Memory B cell (primary cell): ENCODE measurements around the gene RNF215.

Source experiments
- ATAC-seq: fragments of 150-1000 bp; cut with Tn5 transposase; 2 replicates; pipeline ENCODE4 v1.10.0; 2021; ENCODE audit warnings: low read depth, mild to moderate bottlenecking, moderate library complexity
- DNase-seq, 2 donors: peaks; one replicate each; pipeline ENCODE4 v3.0.0; 2022; ENCODE audit warnings: low spot score in 2 of 2
- H3K27ac Mint-ChIP-seq: one replicate; pipeline ENCODE4 v1.8.0; 2022; ENCODE audit warnings: mild to moderate bottlenecking, moderate library complexity, mixed read lengths
- H3K27me3 Mint-ChIP-seq: one replicate; pipeline ENCODE4 v1.8.0; 2022; ENCODE audit warnings: mixed read lengths
- H3K36me3 Mint-ChIP-seq: one replicate; pipeline ENCODE4 v1.8.0; 2022; ENCODE audit warnings: mild to moderate bottlenecking, mixed read lengths
- H3K4me1 Mint-ChIP-seq: one replicate; pipeline ENCODE4 v1.8.0; 2022; ENCODE audit warnings: mixed read lengths
- H3K4me3 Mint-ChIP-seq: one replicate; pipeline ENCODE4 v1.8.0; 2022; ENCODE audit warnings: mild to moderate bottlenecking, moderate library complexity, mixed read lengths
- H3K9me3 Mint-ChIP-seq: one replicate; pipeline ENCODE4 v1.8.0; 2022; ENCODE audit warnings: mixed read lengths

The RNF215 gene

DNA sequence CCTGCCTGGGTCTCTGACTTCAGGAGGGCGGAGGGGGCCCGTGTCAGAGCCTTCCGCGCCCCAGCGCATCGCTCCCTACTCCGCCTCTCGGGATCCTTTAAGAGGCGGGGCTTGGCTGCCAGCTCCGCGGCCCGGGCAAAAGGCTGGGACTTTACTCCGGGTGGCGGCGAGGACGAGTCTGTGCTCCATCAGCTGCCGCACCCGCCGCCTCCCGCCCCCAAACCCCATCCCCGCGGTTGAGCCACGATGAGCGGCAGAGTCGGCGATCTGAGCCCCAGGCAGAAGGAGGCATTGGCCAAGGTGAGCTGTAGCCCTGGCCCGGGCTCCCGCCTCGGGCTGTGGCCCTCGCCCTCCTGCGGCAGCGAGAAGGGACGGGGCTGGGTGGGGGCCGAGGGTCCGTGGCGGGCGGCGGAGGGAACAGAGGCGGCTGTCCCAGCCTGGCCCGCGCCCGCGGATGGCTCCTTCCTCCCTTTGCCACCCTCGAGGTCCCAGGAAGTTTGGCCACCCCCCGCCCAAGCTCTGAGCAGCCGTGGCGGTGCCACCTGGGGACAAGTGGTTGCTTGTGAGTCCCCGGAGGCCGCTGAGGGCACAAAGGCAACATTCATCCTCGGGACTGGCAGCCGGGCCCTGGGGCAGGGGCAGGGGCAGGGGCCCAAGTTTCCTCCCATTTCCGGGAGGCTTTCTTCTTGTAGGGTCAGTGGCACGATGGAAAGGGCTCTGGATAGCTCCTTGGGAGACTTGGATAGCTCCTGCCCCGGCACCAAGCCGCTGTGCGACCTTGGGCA lies 9.9 kb upstream of the RNF215 start, which contains the start of gene SEC14L2:
TSS of gene SEC14L2 (plus strand) at position 148 of the 785 bp plus-strand sequence. CDS start at position 247, 99 bp downstream.
- Mint-ChIP-seq H3K27ac (peak within 1 kb of the TSS; percentile 79), H3K4me3 (peak within 1 kb of the TSS; percentile 83), H3K36me3 (no peaks in the 10 kb centered on the region), H3K9me3 (no peaks in the 10 kb centered on the region), H3K27me3 (peaks cover 11% of the 10 kb centered on the region), H3K4me1 (peaks cover 16% of the 10 kb centered on the region)
- peak; percentile 16 to 38 for DNase-seq
- peak; percentile 66 for ATAC-seq

GRCh38 chr22:30393885-30394284 lies 6.7 kb upstream of the RNF215 start:
- no peak overlapping the region for H3K27ac Mint-ChIP-seq

DNA sequence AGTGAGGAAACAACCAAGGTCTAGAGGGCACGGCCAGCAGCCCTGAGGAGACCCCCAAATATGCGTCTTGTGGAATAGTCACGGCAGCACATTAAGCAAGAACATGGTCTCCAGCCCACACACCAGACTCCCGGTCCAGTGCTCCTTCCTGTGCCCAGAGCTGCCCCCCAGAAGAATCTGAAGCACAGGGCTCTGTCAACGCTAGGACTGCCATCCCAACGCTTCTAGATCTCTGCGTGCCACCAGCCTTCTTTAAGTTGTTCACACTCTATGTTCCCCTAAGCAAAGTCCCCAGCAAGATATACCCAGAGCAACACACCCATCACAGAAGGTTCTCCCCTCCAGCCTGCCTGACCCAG lies 6.1 kb upstream of the RNF215 start:
- no peak for ATAC-seq
- Mint-ChIP-seq H3K27me3 (peaks cover 6% of the 10 kb centered on the region), H3K9me3 (no peaks in the 10 kb centered on the region), H3K4me3 (no peak overlapping the region), H3K36me3 (no peaks in the 10 kb centered on the region), H3K4me1 (peaks cover 27% of the 10 kb centered on the region), H3K27ac (no peak overlapping the region)
- DNase-seq, result no peak

More at GRCh38 chr22:30393885-30394284, 6.7 kb upstream of the RNF215 start:
- H3K4me1 Mint-ChIP-seq, result peaks cover 27% of the 10 kb centered on the region
- ATAC-seq, result no peak
- no peaks in the 10 kb centered on the region for H3K9me3 Mint-ChIP-seq
- no peak overlapping the region for H3K4me3 Mint-ChIP-seq
- no peaks in the 10 kb centered on the region for H3K36me3 Mint-ChIP-seq
- H3K27me3 Mint-ChIP-seq, result peaks cover 10% of the 10 kb centered on the region
- DNase-seq, result no peak

DNA sequence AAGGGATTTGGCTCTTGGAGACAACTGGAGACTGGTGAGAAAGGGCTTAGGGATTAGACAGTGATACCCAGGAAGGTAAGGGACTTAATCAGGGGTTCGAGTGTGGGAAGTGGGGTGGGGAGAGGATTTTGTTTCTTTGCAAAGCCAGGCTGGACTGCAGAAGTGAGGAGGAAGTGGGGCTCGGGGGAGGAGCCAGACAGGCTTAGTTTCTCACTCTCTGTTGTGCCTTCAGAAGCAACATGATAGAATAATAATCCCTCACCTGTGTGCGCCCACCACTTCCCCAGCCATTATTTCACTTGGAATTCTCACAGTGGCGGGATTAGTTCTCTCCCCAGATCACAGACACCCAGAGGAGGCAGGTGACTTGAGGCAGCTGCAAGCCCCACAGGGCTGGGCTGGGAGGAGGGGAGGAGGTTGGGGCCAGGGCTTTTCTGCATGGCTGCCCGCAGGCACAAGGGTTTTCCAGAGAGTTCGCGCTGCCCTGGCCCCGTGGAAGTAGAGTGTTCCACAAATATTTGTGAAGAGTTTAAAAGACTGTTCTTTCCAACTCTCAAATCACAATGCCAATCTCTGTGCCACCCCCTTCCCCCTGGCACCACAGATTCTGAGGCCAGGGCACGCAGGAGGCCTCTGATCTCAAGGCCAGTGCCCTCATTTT lies 5.6 kb upstream of the RNF215 start:
- Mint-ChIP-seq H3K27me3 (peaks cover 6% of the 10 kb centered on the region), H3K36me3 (no peaks in the 10 kb centered on the region), H3K4me1 (peaks cover 24% of the 10 kb centered on the region), H3K9me3 (no peaks in the 10 kb centered on the region), H3K27ac (no peak overlapping the region), H3K4me3 (no peak overlapping the region)
- ATAC-seq (peak; percentile 18), DNase-seq (no peak)

- Mint-ChIP-seq H3K27me3 (peaks cover 6% of the 10 kb centered on the region), H3K4me3 (peak overlapping the region; percentile 27), H3K27ac (peak overlapping the region; percentile 81), H3K9me3 (no peaks in the 10 kb centered on the region), H3K4me1 (peaks cover 28% of the 10 kb centered on the region), H3K36me3 (no peaks in the 10 kb centered on the region)
- ATAC-seq, result peak; percentile 66
- peak; percentile 78 to 84 for DNase-seq
Observed at GRCh38 chr22:30390974-30391691, 3.9 kb upstream of the RNF215 start.

DNA sequence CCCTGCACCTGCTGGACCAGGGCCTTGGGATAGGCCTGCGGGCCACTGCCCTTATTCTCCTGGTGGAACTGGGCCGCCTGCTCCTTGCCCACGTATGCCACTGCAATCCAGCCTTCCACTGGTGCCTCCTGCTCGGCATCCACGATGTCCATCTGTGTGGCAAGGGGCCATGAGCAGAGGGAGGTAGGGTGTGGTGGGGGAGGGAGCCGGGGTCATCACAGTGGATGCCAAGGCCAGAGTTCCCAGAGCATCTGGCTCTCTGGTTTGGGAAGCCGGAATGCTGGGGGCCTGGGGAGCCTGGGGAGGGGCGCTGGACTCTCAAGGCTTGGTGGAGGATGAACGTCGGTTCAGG lies 627 bp downstream of the RNF215 start:
- ATAC-seq, result no peak
- no peaks in the 10 kb centered on the region for H3K9me3 Mint-ChIP-seq
- H3K4me1 Mint-ChIP-seq, result peaks cover 19% of the 10 kb centered on the region
- H3K4me3 Mint-ChIP-seq, result peak overlapping the region; percentile 89
- H3K27me3 Mint-ChIP-seq, result peaks cover 2% of the 10 kb centered on the region
- no peaks in the 10 kb centered on the region for H3K36me3 Mint-ChIP-seq
- DNase-seq, result no peak
- H3K27ac Mint-ChIP-seq, result no peak overlapping the region

DNA sequence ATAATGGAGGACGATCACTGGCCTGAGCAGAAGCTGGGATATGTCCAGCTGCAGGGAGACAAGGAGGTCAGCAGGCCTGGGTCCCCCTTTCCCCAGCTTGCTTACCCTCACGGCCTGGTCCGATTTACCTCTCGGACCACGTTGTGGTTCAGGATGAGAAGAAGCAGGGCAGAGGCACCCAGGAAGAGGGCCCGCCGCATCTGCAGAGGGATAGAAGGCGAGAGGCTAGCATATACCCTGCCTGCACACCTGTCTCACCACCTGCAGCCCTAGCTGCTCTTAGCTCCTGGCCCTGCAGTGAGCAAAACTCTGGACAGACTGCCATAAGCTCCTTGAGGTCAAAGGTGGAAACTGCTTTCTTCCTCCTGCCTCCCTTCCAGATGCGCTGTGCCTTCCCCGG lies 1.3 kb downstream of the RNF215 start:
- Mint-ChIP-seq H3K27me3 (peaks cover 2% of the 10 kb centered on the region), H3K9me3 (no peaks in the 10 kb centered on the region), H3K4me3 (peak overlapping the region; percentile 89), H3K4me1 (peaks cover 14% of the 10 kb centered on the region), H3K27ac (no peak overlapping the region), H3K36me3 (peaks cover under 1% of the 10 kb centered on the region)
- ATAC-seq (no peak), DNase-seq (no peak)

- DNase-seq (no peak), ATAC-seq (no peak)
- Mint-ChIP-seq H3K4me3 (no peak overlapping the region), H3K9me3 (no peaks in the 10 kb centered on the region), H3K27ac (no peak overlapping the region), H3K36me3 (peaks cover 3% of the 10 kb centered on the region), H3K4me1 (peaks cover 16% of the 10 kb centered on the region), H3K27me3 (peaks cover 2% of the 10 kb centered on the region)
Observed at GRCh38 chr22:30383061-30383460, 4.2 kb downstream of the RNF215 start.

DNA sequence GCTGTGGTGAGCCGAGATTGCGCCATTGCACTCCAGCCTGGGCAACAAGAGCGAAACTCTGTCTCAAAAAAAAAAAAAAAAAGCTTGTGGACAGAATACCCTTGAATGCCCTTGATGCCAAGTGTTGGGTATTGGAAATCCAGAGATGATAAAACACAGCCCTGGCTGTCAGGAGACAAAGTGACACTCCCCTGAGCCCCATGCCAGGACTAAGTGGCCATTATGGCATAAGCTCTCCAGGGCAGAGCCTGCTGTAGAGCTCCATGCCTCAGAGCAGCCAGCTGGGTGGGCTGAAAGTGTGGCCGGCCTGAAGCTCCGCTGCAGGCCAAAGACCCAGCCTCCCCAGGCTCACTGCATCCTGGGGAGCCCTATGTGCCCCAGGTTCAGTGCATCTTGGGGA lies 4.9 kb downstream of the RNF215 start:
- H3K36me3 Mint-ChIP-seq, result peaks cover 3% of the 10 kb centered on the region
- H3K27ac Mint-ChIP-seq, result no peak overlapping the region
- DNase-seq (no peak), ATAC-seq (no peak)
- no peaks in the 10 kb centered on the region for H3K9me3 Mint-ChIP-seq
- H3K4me3 Mint-ChIP-seq, result no peak overlapping the region
- H3K27me3 Mint-ChIP-seq, result peaks cover under 1% of the 10 kb centered on the region
- peaks cover 12% of the 10 kb centered on the region for H3K4me1 Mint-ChIP-seq

- Mint-ChIP-seq H3K4me3 (no peak overlapping the region), H3K9me3 (no peaks in the 10 kb centered on the region), H3K27ac (no peak overlapping the region), H3K4me1 (peaks cover 7% of the 10 kb centered on the region), H3K27me3 (no peaks in the 10 kb centered on the region), H3K36me3 (peaks cover 3% of the 10 kb centered on the region)
- ATAC-seq (no peak), DNase-seq (no peak)
Observed at GRCh38 chr22:30381264-30381663, 5.9 kb downstream of the RNF215 start.

GRCh38 chr22:30380011-30380410 lies 7.2 kb downstream of the RNF215 start:
- peaks cover 5% of the 10 kb centered on the region for H3K4me1 Mint-ChIP-seq
- ATAC-seq (no peak), DNase-seq (no peak)
- no peak overlapping the region for H3K4me3 Mint-ChIP-seq
- H3K36me3 Mint-ChIP-seq, result peaks cover 3% of the 10 kb centered on the region
- no peaks in the 10 kb centered on the region for H3K9me3 Mint-ChIP-seq
- H3K27me3 Mint-ChIP-seq, result no peaks in the 10 kb centered on the region
- no peak overlapping the region for H3K27ac Mint-ChIP-seq

- no peaks in the 10 kb centered on the region for H3K9me3 Mint-ChIP-seq
- H3K4me3 Mint-ChIP-seq, result no peak overlapping the region
- no peaks in the 10 kb centered on the region for H3K36me3 Mint-ChIP-seq
- peaks cover 2% of the 10 kb centered on the region for H3K4me1 Mint-ChIP-seq
- no peak overlapping the region for H3K27ac Mint-ChIP-seq
- DNase-seq (no peak), ATAC-seq (no peak)
- H3K27me3 Mint-ChIP-seq, result no peaks in the 10 kb centered on the region
Observed at GRCh38 chr22:30375312-30375849, 11.8 kb downstream of the RNF215 start.

- Mint-ChIP-seq H3K27ac (no peak overlapping the region), H3K36me3 (no peaks in the 10 kb centered on the region), H3K4me3 (no peak overlapping the region), H3K27me3 (no peaks in the 10 kb centered on the region), H3K9me3 (no peaks in the 10 kb centered on the region), H3K4me1 (no peaks in the 10 kb centered on the region)
- ATAC-seq (no peak), DNase-seq (no peak)
Observed at GRCh38 chr22:30373331-30374325, 13.6 kb downstream of the RNF215 start.
